Measurements from ENCODE around the gene EPB41L4A. TPM values are rescaled to one million over a fixed set of nuclear protein-coding genes. Genes with fewer than 3 reads are reported as not detected.
A peak's percentile ranks its signal among the peaks of the same experiment; 100 is the strongest.

The EPB41L4A gene
- total RNA-seq, 6 donors from 2014 or later, result 15.9 to 45.1 (median 28.1) TPM

- no peak for DNase-seq
- Histone ChIP-seq H3K9me3 (no peaks in the 10 kb centered on the region), H3K4me3 (no peak overlapping the region), H3K36me3 (no peaks in the 10 kb centered on the region), H3K27ac (no peak overlapping the region), H3K4me1 (peaks cover 0 to 8% (median 1%) of the 10 kb centered on the region in 4 donors), H3K27me3 (no peaks in the 10 kb centered on the region)
- WGBS, 2 donors, result 66 to 72% methylated on average over 2 of the region's 2 CpGs
- TF ChIP-seq EP300 (IDR thresholded peaks at IDR 0.05) (no peak), POLR2AphosphoS5 (IDR thresholded peaks at IDR 0.05) (no peak), POLR2A (IDR thresholded peaks at IDR 0.05) (no peak)
- TF ChIP-seq, protein P1, sequence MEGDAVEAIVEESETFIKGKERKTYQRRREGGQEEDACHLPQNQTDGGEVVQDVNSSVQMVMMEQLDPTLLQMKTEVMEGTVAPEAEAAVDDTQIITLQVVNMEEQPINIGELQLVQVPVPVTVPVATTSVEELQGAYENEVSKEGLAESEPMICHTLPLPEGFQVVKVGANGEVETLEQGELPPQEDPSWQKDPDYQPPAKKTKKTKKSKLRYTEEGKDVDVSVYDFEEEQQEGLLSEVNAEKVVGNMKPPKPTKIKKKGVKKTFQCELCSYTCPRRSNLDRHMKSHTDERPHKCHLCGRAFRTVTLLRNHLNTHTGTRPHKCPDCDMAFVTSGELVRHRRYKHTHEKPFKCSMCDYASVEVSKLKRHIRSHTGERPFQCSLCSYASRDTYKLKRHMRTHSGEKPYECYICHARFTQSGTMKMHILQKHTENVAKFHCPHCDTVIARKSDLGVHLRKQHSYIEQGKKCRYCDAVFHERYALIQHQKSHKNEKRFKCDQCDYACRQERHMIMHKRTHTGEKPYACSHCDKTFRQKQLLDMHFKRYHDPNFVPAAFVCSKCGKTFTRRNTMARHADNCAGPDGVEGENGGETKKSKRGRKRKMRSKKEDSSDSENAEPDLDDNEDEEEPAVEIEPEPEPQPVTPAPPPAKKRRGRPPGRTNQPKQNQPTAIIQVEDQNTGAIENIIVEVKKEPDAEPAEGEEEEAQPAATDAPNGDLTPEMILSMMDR (IDR thresholded peaks at IDR 0.05), result no peak
- ATAC-seq (ENCODE audit: low FRiP score in 2 of 2), result no peak
These were observed 103.1 kb downstream of the EPB41L4A start for GRCh38 chr5:112316006-112316405.

- H3K36me3 ChIP-seq, result no peaks in the 10 kb centered on the region
- no peak for TF ChIP-seq POLR2AphosphoS5 (IDR thresholded peaks at IDR 0.05)
- TF ChIP-seq EP300 (IDR thresholded peaks at IDR 0.05), result no peak
- TF ChIP-seq POLR2A (IDR thresholded peaks at IDR 0.05), result no peak
- TF ChIP-seq, protein P1 (IDR thresholded peaks at IDR 0.05), result no peak
- no peak for DNase-seq
- H3K9me3 ChIP-seq, result no peaks in the 10 kb centered on the region
- H3K27me3 ChIP-seq, result no peaks in the 10 kb centered on the region
- no peak overlapping the region for H3K27ac ChIP-seq
- H3K4me1 ChIP-seq, result peaks cover 0 to 8% (median 1%) of the 10 kb centered on the region in 4 donors
- WGBS, 2 donors, result 84 to 89% methylated on average over 4 of the region's 4 CpGs
- ATAC-seq (ENCODE audit: low FRiP score in 2 of 2), result peak in 1 of 2 donors; percentile 60
- no peak overlapping the region for H3K4me3 ChIP-seq
These were observed 106.5 kb downstream of the EPB41L4A start for GRCh38 chr5:112312295-112313275.

- 94 to 100% methylated on average over 1 of the region's 1 CpG for WGBS, 2 donors
- TF ChIP-seq POLR2A (IDR thresholded peaks at IDR 0.05), result no peak
- TF ChIP-seq, protein P1 (IDR thresholded peaks at IDR 0.05), result no peak
- TF ChIP-seq POLR2AphosphoS5 (IDR thresholded peaks at IDR 0.05), result no peak
- TF ChIP-seq EP300 (IDR thresholded peaks at IDR 0.05), result no peak
- ATAC-seq (ENCODE audit: low FRiP score in 2 of 2) (no peak), DNase-seq (no peak)
- H3K27ac ChIP-seq, result no peak overlapping the region
- peaks cover 0 to 3% (median 0%) of the 10 kb centered on the region in 4 donors for H3K36me3 ChIP-seq
- no peak overlapping the region for H3K4me3 ChIP-seq
- H3K9me3 ChIP-seq, result no peaks in the 10 kb centered on the region
- H3K27me3 ChIP-seq, result no peaks in the 10 kb centered on the region
- peaks cover 0 to 8% (median 1%) of the 10 kb centered on the region in 4 donors for H3K4me1 ChIP-seq
These were observed 108.3 kb downstream of the EPB41L4A start for GRCh38 chr5:112310746-112311145.

DNA sequence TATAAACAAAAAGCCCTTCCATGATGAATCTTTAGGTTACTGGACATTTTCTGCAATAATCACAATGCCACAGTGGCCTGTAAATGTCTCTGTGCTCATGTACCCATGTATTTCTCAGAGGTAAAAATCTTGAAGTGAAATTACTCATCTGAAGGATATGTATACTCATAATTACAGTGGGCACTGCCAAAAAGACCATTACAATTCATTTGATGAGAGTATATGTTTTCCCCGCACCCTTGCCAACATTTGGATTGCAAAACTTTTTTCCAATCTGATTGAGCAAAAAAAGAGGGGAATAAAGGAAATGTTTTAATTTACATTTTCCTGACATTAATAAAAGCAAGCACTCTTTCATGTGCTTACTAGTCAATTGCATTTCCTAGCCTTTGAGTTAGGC, 110.5 kb downstream of the EPB41L4A start:
- Histone ChIP-seq H3K27ac (no peak overlapping the region), H3K4me1 (peaks cover 0 to 8% (median 1%) of the 10 kb centered on the region in 4 donors), H3K27me3 (no peaks in the 10 kb centered on the region), H3K4me3 (no peak overlapping the region), H3K9me3 (no peaks in the 10 kb centered on the region), H3K36me3 (peaks cover 0 to 3% (median 0%) of the 10 kb centered on the region in 4 donors)
- ATAC-seq (ENCODE audit: low FRiP score in 2 of 2) (no peak), DNase-seq (no peak)
- TF ChIP-seq POLR2A (IDR thresholded peaks at IDR 0.05) (no peak), POLR2AphosphoS5 (IDR thresholded peaks at IDR 0.05) (no peak), EP300 (IDR thresholded peaks at IDR 0.05) (no peak)
- TF ChIP-seq, protein P1 (IDR thresholded peaks at IDR 0.05), result no peak
- 92 to 97% methylated on average over 1 of the region's 1 CpG for WGBS, 2 donors
